Natural killer cell (primary cell): ENCODE measurements around the gene AUTS2. TPM values are rescaled to one million over a fixed set of nuclear protein-coding genes. Genes with fewer than 3 reads are reported as not detected.

ENCODE experiments used
- ATAC-seq, 3 donors: fragments of 150-1000 bp in 2 of 3; fragments of 200-7000 bp in 1 of 3; cut with Tn5 transposase; 1 replicate in 1 of 3; 2 replicates in 2 of 3; pipeline ENCODE4 v1.10.0; 2021; ENCODE audit warnings: mild to moderate bottlenecking in 2 of 3, moderate library complexity in 2 of 3
- DNase-seq, 2 donors: peaks; one replicate each; pipeline versions ENCODE4 v3.0.0 to v3.0.0-alpha.2; 2013 to 2021; ENCODE audit warnings: mixed read lengths in 1 of 2
- H3K27ac ChIP-seq: one replicate; pipeline ENCODE4 v1.5.1; 2013; ENCODE audit warnings: mild to moderate bottlenecking, low read length
- H3K27me3 ChIP-seq: one replicate; pipeline ENCODE4 v1.6.1; 2013; ENCODE audit warnings: low read length; ENCODE audit not compliant: control insufficient read depth, insufficient read depth
- H3K36me3 ChIP-seq: one replicate; pipeline ENCODE4 v1.6.1; 2013; ENCODE audit warnings: low read length; ENCODE audit not compliant: control insufficient read depth, insufficient read depth
- H3K4me1 ChIP-seq: one replicate; pipeline ENCODE4 v1.6.1; 2013; ENCODE audit warnings: low read length; ENCODE audit not compliant: control insufficient read depth, insufficient read depth
- H3K4me3 ChIP-seq: one replicate; pipeline ENCODE4 v1.5.1; 2013; ENCODE audit warnings: low read length
- H3K9me3 ChIP-seq: one replicate; pipeline ENCODE4 v1.6.1; 2013; ENCODE audit warnings: low read length; ENCODE audit not compliant: control insufficient read depth, insufficient read depth
- H3K27ac Mint-ChIP-seq, 2 donors: one replicate each; pipeline ENCODE4 v1.8.0; 2022; ENCODE audit warnings: mild to moderate bottlenecking in 2 of 2, mixed read lengths in 2 of 2, moderate library complexity in 1 of 2
- H3K27me3 Mint-ChIP-seq, 2 donors: one replicate each; pipeline ENCODE4 v1.8.0; 2022; ENCODE audit warnings: low read depth in 2 of 2, mixed read lengths in 2 of 2
- H3K36me3 Mint-ChIP-seq: one replicate; pipeline ENCODE4 v1.8.0; 2022; ENCODE audit warnings: mixed read lengths
- H3K4me1 Mint-ChIP-seq, 2 donors: one replicate each; pipeline ENCODE4 v1.8.0; 2022; ENCODE audit warnings: mixed read lengths in 2 of 2
- H3K4me3 Mint-ChIP-seq: one replicate; pipeline ENCODE4 v1.8.0; 2022; ENCODE audit warnings: mild to moderate bottlenecking, moderate library complexity, mixed read lengths
- H3K9me3 Mint-ChIP-seq, 2 donors: one replicate each; pipeline ENCODE4 v1.8.0; 2022; ENCODE audit warnings: mixed read lengths in 2 of 2
- CTCF ChIP-seq: fragments of 200-600 bp; IDR thresholded peaks from one replicate; pipeline ENCODE4 v1.8.0; 2022; ENCODE audit warnings: antibody characterized with exemption
- WGBS: methylation state at CpG from one replicate; pipeline ENCODE4 v1.1.7; 2013; ENCODE audit warnings: missing lambda C conversion rate; ENCODE audit not compliant: insufficient coverage; 5-methylcytosine and 5-hydroxymethylcytosine counted together
- intact Hi-C: fragments of 100-400 bp; cut with micrococcal nuclease; formaldehyde crosslinking; loops from one replicate; pipeline ENCODE4 v1.14.2; 2022
- total RNA-seq, 4 donors: library from RNA; stranded (reverse); fragments of 120-200 nt in 1 of 4; gene quantifications; one replicate each; pipeline versions ENCODE4 v1.2.3 to v1.2.4, GENCODE V29; 2013 to 2022

The AUTS2 gene
- total RNA-seq, 3 donors from 2014 or later (not counting 1 experiment from before 2014, with no cell fraction given): 147 to 197 (median 155) TPM

GRCh38 chr7:69595415-69595814 lies 2.9 kb upstream of the AUTS2 start:
- no peaks in the 10 kb centered on the region for H3K27me3 ChIP-seq
- WGBS: no CpG with 5 or more reads among the region's 1 CpG
- H3K4me3 ChIP-seq: no peak overlapping the region
- peaks cover 0 to 3% of the 10 kb centered on the region in 2 donors for H3K27me3 Mint-ChIP-seq
- H3K36me3 Mint-ChIP-seq: no peaks in the 10 kb centered on the region
- peak overlapping the region in 1 of 2 donors; percentile 29 for H3K27ac Mint-ChIP-seq
- H3K9me3 Mint-ChIP-seq: no peaks in the 10 kb centered on the region
- peaks cover 25% of the 10 kb centered on the region for H3K4me1 ChIP-seq
- peak overlapping the region; percentile 21 for H3K4me3 Mint-ChIP-seq
- intact Hi-C loops: loop anchor here (5.0 to 10.0 kb wide), 2 partner anchors 82 to 229 kb away; no protein-coding TSS in a partner anchor
- ATAC-seq (no peak), DNase-seq (no peak)
- H3K36me3 ChIP-seq: no peaks in the 10 kb centered on the region
- peaks cover 5 to 13% of the 10 kb centered on the region in 2 donors for H3K4me1 Mint-ChIP-seq
- no peak overlapping the region for H3K27ac ChIP-seq
- TF ChIP-seq CTCF: no peak
- no peaks in the 10 kb centered on the region for H3K9me3 ChIP-seq

GRCh38 chr7:69596056-69596455 lies 2.2 kb upstream of the AUTS2 start:
- no peak overlapping the region for H3K4me3 ChIP-seq
- H3K36me3 Mint-ChIP-seq: no peaks in the 10 kb centered on the region
- no peak overlapping the region for H3K27ac ChIP-seq
- H3K27me3 ChIP-seq: peaks cover under 1% of the 10 kb centered on the region
- 94% methylated on average over 7 of the region's 7 CpGs for WGBS
- DNase-seq (no peak), ATAC-seq (no peak)
- H3K4me3 Mint-ChIP-seq: peak overlapping the region; percentile 89
- TF ChIP-seq CTCF: no peak
- H3K9me3 ChIP-seq: no peaks in the 10 kb centered on the region
- H3K4me1 Mint-ChIP-seq: peaks cover 5 to 14% of the 10 kb centered on the region in 2 donors
- H3K27me3 Mint-ChIP-seq: peaks cover 0 to 3% of the 10 kb centered on the region in 2 donors
- intact Hi-C loops: loop anchor here (5.0 to 10.0 kb wide), 2 partner anchors 81 to 229 kb away; no protein-coding TSS in a partner anchor
- H3K36me3 ChIP-seq: no peaks in the 10 kb centered on the region
- H3K9me3 Mint-ChIP-seq: no peaks in the 10 kb centered on the region
- peak overlapping the region; percentile 9 to 72 for H3K27ac Mint-ChIP-seq
- H3K4me1 ChIP-seq: peaks cover 31% of the 10 kb centered on the region

GRCh38 chr7:69596723-69597277 lies 1.5 kb upstream of the AUTS2 start:
- Mint-ChIP-seq H3K9me3 (no peaks in the 10 kb centered on the region), H3K4me3 (peak overlapping the region; percentile 89), H3K4me1 (peaks cover 5 to 14% of the 10 kb centered on the region in 2 donors), H3K27me3 (peaks cover 0 to 3% of the 10 kb centered on the region in 2 donors), H3K27ac (peak overlapping the region in 1 of 2 donors; percentile 72), H3K36me3 (no peaks in the 10 kb centered on the region)
- no peaks in the 10 kb centered on the region for H3K36me3 ChIP-seq
- no peaks in the 10 kb centered on the region for H3K9me3 ChIP-seq
- H3K27ac ChIP-seq: peak overlapping the region; percentile 76
- peaks cover 2% of the 10 kb centered on the region for H3K27me3 ChIP-seq
- intact Hi-C loops: loop anchor here (5.0 to 10.0 kb wide), 2 partner anchors 81 to 228 kb away; no protein-coding TSS in a partner anchor
- ATAC-seq (no peak), DNase-seq (no peak)
- peaks cover 34% of the 10 kb centered on the region for H3K4me1 ChIP-seq
- WGBS: 13% methylated on average over 12 of the region's 16 CpGs
- TF ChIP-seq CTCF: no peak
- peak overlapping the region; percentile 78 for H3K4me3 ChIP-seq
